Liver (tissue), 9 donors: ENCODE data around the gene VGLL4. TPM values are rescaled to one million over a fixed set of nuclear protein-coding genes. Genes with fewer than 3 reads are reported as not detected.

ENCODE experiments used
- DNase-seq: peaks from one replicate; pipeline ENCODE4 v3.0.0-alpha.2; 2017; ENCODE audit warnings: low spot score
- H3K27ac ChIP-seq, 2 donors: one replicate each; pipeline ENCODE4 v1.7.0; 2013; ENCODE audit warnings: inconsistent platforms in 2 of 2, low read length in 2 of 2, control low read depth in 1 of 2, low read depth in 1 of 2, mild to moderate bottlenecking in 1 of 2
- H3K27me3 ChIP-seq, 4 donors: one replicate each; pipeline versions ENCODE4 v1.6.1 to v1.7.0; 2013; ENCODE audit warnings: low read length in 3 of 4, inconsistent platforms in 1 of 4, mild to moderate bottlenecking in 1 of 4, moderate library complexity in 1 of 4; ENCODE audit not compliant: control insufficient read depth in 4 of 4, insufficient read depth in 4 of 4
- H3K36me3 ChIP-seq, 4 donors: one replicate each; pipeline versions ENCODE4 v1.6.1 to v1.7.0; 2013; ENCODE audit warnings: low read length in 3 of 4, mild to moderate bottlenecking in 3 of 4, low read depth in 1 of 4, moderate library complexity in 1 of 4; ENCODE audit not compliant: control insufficient read depth in 4 of 4, insufficient read depth in 3 of 4
- H3K4me1 ChIP-seq, 4 donors: one replicate each; pipeline versions ENCODE4 v1.6.1 to v1.7.0; 2013; ENCODE audit warnings: low read length in 3 of 4, mild to moderate bottlenecking in 3 of 4, moderate library complexity in 1 of 4; ENCODE audit not compliant: control insufficient read depth in 4 of 4, insufficient read depth in 4 of 4
- H3K4me3 ChIP-seq, 3 donors: one replicate each; pipeline versions ENCODE4 v1.6.1 to v1.7.0; 2013; ENCODE audit warnings: low read length in 3 of 3, control low read depth in 1 of 3, low read depth in 1 of 3, mild to moderate bottlenecking in 1 of 3
- H3K9ac ChIP-seq, 2 donors: one replicate each; pipeline ENCODE4 v1.7.0; 2013; ENCODE audit warnings: low read length in 2 of 2, mild to moderate bottlenecking in 2 of 2, moderate library complexity in 2 of 2, control low read depth in 1 of 2, low read depth in 1 of 2
- H3K9me3 ChIP-seq, 4 donors: one replicate each; pipeline versions ENCODE4 v1.6.1 to v1.7.0; 2013; ENCODE audit warnings: low read length in 3 of 4; ENCODE audit not compliant: control insufficient read depth in 4 of 4
- CTCF ChIP-seq: fragments of 150-350 bp; IDR thresholded peaks from 2 replicates; pipeline ENCODE4 v1.5.1; 2017; ENCODE audit warnings: improper control_type of control experiment, low read depth, low read length; ENCODE audit not compliant: missing input control
- FOXA1 ChIP-seq: IDR thresholded peaks from 2 replicates; pipeline ENCODE4 v1.6.1; 2016; ENCODE audit warnings: antibody characterized with exemption
- HNF4A ChIP-seq, 2 donors: conservative IDR thresholded peaks; 2 replicates each; pipeline ENCODE4 v1.6.1; 2016; ENCODE audit warnings: antibody characterized with exemption in 2 of 2, mild to moderate bottlenecking in 2 of 2
- JUND ChIP-seq, 2 donors: IDR thresholded peaks; 2 replicates each; pipeline ENCODE4 v1.6.1; 2016; ENCODE audit warnings: antibody characterized with exemption in 2 of 2
- RAD21 ChIP-seq, 2 donors: IDR thresholded peaks; 2 replicates each; pipeline ENCODE4 v1.6.1; 2016; ENCODE audit warnings: antibody characterized with exemption in 2 of 2, mild to moderate bottlenecking in 2 of 2
- YY1 ChIP-seq: IDR thresholded peaks from 2 replicates; pipeline ENCODE4 v1.6.1; 2016; ENCODE audit warnings: antibody characterized with exemption, mild to moderate bottlenecking
- ZBTB33 ChIP-seq: IDR thresholded peaks from 2 replicates; pipeline ENCODE4 v1.6.1; 2016; ENCODE audit warnings: antibody characterized with exemption
- WGBS: extraction: QIAGEN DNeasy Blood & Tissue Kit; methylation state at CpG from one replicate; pipeline ENCODE4 v1.1.7; 2013; 5-methylcytosine and 5-hydroxymethylcytosine counted together
- polyA plus RNA-seq, 2 donors: library from polyadenylated mRNA; stranded (reverse) in 1 of 2; unstranded in 1 of 2; fragments of 200-250 nt in 1 of 2; fragments of >200 nt in 1 of 2; fragmentation: Nextera tagmentation in 1 of 2; extraction: Ambion mirVana in 1 of 2; gene quantifications; one replicate each; pipeline versions ENCODE4 v1.2.1 to v1.2.3, GENCODE V29; 2013 to 2015
- total RNA-seq, 2 donors: library from RNA; depleted of rRNA; stranded (reverse); fragments of >200 nt; gene quantifications; one replicate each; pipeline ENCODE4 v1.2.3, GENCODE V29; 2014
- donor health status: healthy.
- donor health status: healthy.
- donor health status: healthy.
- donor health status: healthy.
- donor health status: healthy.

Gene VGLL4
- total and polyA plus RNA-seq, 4 donors, result 7.2 to 27.9 (median 13.0) TPM

GRCh38 chr3:11583235-11583634, 60.5 kb downstream of the VGLL4 start:
- H3K27ac ChIP-seq, result no peak overlapping the region
- no peak for TF ChIP-seq HNF4A (conservative IDR thresholded peaks at IDR 0.05)
- no peak for TF ChIP-seq YY1
- TF ChIP-seq CTCF, result no peak
- no peak overlapping the region for H3K4me3 ChIP-seq
- no peak overlapping the region for H3K9ac ChIP-seq
- H3K36me3 ChIP-seq, result peaks cover 0 to under 1% (median 0%) of the 10 kb centered on the region in 4 donors
- DNase-seq, result no peak
- H3K9me3 ChIP-seq, result no peaks in the 10 kb centered on the region
- H3K27me3 ChIP-seq, result no peaks in the 10 kb centered on the region
- no peaks in the 10 kb centered on the region for H3K4me1 ChIP-seq

GRCh38 chr3:11582191-11582968, 61.3 kb downstream of the VGLL4 start:
- no peak for TF ChIP-seq ZBTB33
- TF ChIP-seq RAD21 (IDR thresholded peaks at IDR 0.05), result peak in 1 of 2 donors; percentile 26
- H3K4me3 ChIP-seq, result no peak overlapping the region
- WGBS, result 60% methylated on average over 13 of the region's 13 CpGs
- no peak for DNase-seq
- H3K9me3 ChIP-seq, result no peaks in the 10 kb centered on the region
- H3K27ac ChIP-seq, result peak overlapping the region in 1 of 2 donors; percentile 14
- H3K9ac ChIP-seq, result no peak overlapping the region
- H3K4me1 ChIP-seq, result no peaks in the 10 kb centered on the region
- no peaks in the 10 kb centered on the region for H3K36me3 ChIP-seq
- no peaks in the 10 kb centered on the region for H3K27me3 ChIP-seq

GRCh38 chr3:11581237-11582190, 62.2 kb downstream of the VGLL4 start:
- Histone ChIP-seq H3K4me3 (no peak overlapping the region), H3K4me1 (no peaks in the 10 kb centered on the region), H3K9ac (no peak overlapping the region), H3K36me3 (no peaks in the 10 kb centered on the region), H3K27me3 (no peaks in the 10 kb centered on the region), H3K27ac (peak overlapping the region in 1 of 2 donors; percentile 14), H3K9me3 (no peaks in the 10 kb centered on the region)
- TF ChIP-seq JUND (IDR thresholded peaks at IDR 0.05) (no peak), FOXA1 (no peak)
- DNase-seq, result no peak
- 76% methylated on average over 16 of the region's 16 CpGs for WGBS
